NT2/D1 (cell line): ENCODE data around the gene TAGLN2.
A peak's percentile ranks its signal among the peaks of the same experiment; 100 is the strongest.

ENCODE experiments used
- DNase-seq: peaks from one replicate; pipeline ENCODE4 v3.0.0-alpha.2; 2011; ENCODE audit warnings: low read depth, low spot score
- H3K27me3 ChIP-seq: 2 replicates; pipeline ENCODE4 v1.6.0; 2011; ENCODE audit warnings: mild to moderate bottlenecking; ENCODE audit not compliant: insufficient read length, insufficient read depth
- H3K36me3 ChIP-seq: 2 replicates; pipeline ENCODE4 v1.6.1; 2011; ENCODE audit warnings: mild to moderate bottlenecking, low read length, mixed read lengths; ENCODE audit not compliant: insufficient read depth, insufficient read length
- H3K4me1 ChIP-seq: 2 replicates; pipeline ENCODE4 v1.5.1; 2011; ENCODE audit not compliant: insufficient read depth, insufficient read length
- H3K4me3 ChIP-seq: 2 replicates; pipeline ENCODE4 v1.5.1; 2011; ENCODE audit warnings: low read depth; ENCODE audit not compliant: insufficient read length
- H3K9ac ChIP-seq: 2 replicates; pipeline ENCODE4 v1.6.0; 2011; ENCODE audit warnings: low read depth; ENCODE audit not compliant: insufficient read length
- H3K9me3 ChIP-seq: 2 replicates; pipeline ENCODE4 v1.5.1; 2011; ENCODE audit warnings: mild to moderate bottlenecking, low read length; ENCODE audit not compliant: insufficient read depth
- SUZ12 ChIP-seq: IDR thresholded peaks from 2 replicates; pipeline ENCODE4 v1.6.1; 2011; ENCODE audit not compliant: insufficient read length, insufficient read depth; ENCODE audit errors: extremely low read depth
- YY1 ChIP-seq: IDR thresholded peaks from 2 replicates; pipeline ENCODE4 v1.6.1; 2011; ENCODE audit not compliant: insufficient read length, insufficient read depth
- ZNF274 ChIP-seq: IDR thresholded peaks from 2 replicates; pipeline ENCODE4 v1.6.1; 2011; ENCODE audit warnings: mild to moderate bottlenecking, low read depth, low read length

The TAGLN2 gene

GRCh38 chr1:159924025-159924790 is 1.1 kb downstream of the TAGLN2 start:
- no peak for DNase-seq
- peak overlapping the region; percentile 97 for H3K4me3 ChIP-seq
- TF ChIP-seq ZNF274 (no peak), YY1 (no peak), SUZ12 (no peak)
- H3K36me3 ChIP-seq = peaks cover 84% of the 10 kb centered on the region
- peaks cover 33% of the 10 kb centered on the region for H3K4me1 ChIP-seq
- H3K27me3 ChIP-seq = no peaks in the 10 kb centered on the region
- no peaks in the 10 kb centered on the region for H3K9me3 ChIP-seq
- peak overlapping the region; percentile 99 for H3K9ac ChIP-seq

- TF ChIP-seq YY1 (no peak), ZNF274 (no peak), SUZ12 (no peak)
- no peaks in the 10 kb centered on the region for H3K27me3 ChIP-seq
- peaks cover 86% of the 10 kb centered on the region for H3K36me3 ChIP-seq
- H3K4me1 ChIP-seq = peaks cover 37% of the 10 kb centered on the region
- peak; percentile 91 for DNase-seq
- peak overlapping the region; percentile 99 for H3K9ac ChIP-seq
- H3K4me3 ChIP-seq = peak overlapping the region; percentile 97
- no peaks in the 10 kb centered on the region for H3K9me3 ChIP-seq
Measured at GRCh38 chr1:159923203-159924024, 1.9 kb downstream of the TAGLN2 start.

- no peaks in the 10 kb centered on the region for H3K27me3 ChIP-seq
- peaks cover 86% of the 10 kb centered on the region for H3K36me3 ChIP-seq
- DNase-seq = no peak
- peaks cover 41% of the 10 kb centered on the region for H3K4me1 ChIP-seq
- no peaks in the 10 kb centered on the region for H3K9me3 ChIP-seq
- peak overlapping the region; percentile 99 for H3K9ac ChIP-seq
- TF ChIP-seq ZNF274 (no peak), SUZ12 (no peak), YY1 (no peak)
- H3K4me3 ChIP-seq = peak overlapping the region; percentile 97
Measured at GRCh38 chr1:159922511-159923202, 2.6 kb downstream of the TAGLN2 start.

- TF ChIP-seq SUZ12 = no peak
- no peak for TF ChIP-seq ZNF274
- TF ChIP-seq YY1 = no peak
- no peak for DNase-seq
- peaks cover 83% of the 10 kb centered on the region for H3K36me3 ChIP-seq
- H3K9ac ChIP-seq = peak overlapping the region; percentile 99
- H3K4me1 ChIP-seq = peaks cover 46% of the 10 kb centered on the region
- H3K4me3 ChIP-seq = no peak overlapping the region
- H3K9me3 ChIP-seq = no peaks in the 10 kb centered on the region
- H3K27me3 ChIP-seq = no peaks in the 10 kb centered on the region
Measured at GRCh38 chr1:159921700-159922504, 3.4 kb downstream of the TAGLN2 start.

- no peak for TF ChIP-seq SUZ12
- TF ChIP-seq YY1 = no peak
- no peak for TF ChIP-seq ZNF274
- peaks cover 76% of the 10 kb centered on the region for H3K36me3 ChIP-seq
- no peaks in the 10 kb centered on the region for H3K27me3 ChIP-seq
- no peaks in the 10 kb centered on the region for H3K9me3 ChIP-seq
- H3K9ac ChIP-seq = no peak overlapping the region
- DNase-seq = no peak
- peaks cover 46% of the 10 kb centered on the region for H3K4me1 ChIP-seq
- H3K4me3 ChIP-seq = no peak overlapping the region
Measured at GRCh38 chr1:159921251-159921650, 4.1 kb downstream of the TAGLN2 start.

- Histone ChIP-seq H3K4me1 (peaks cover 43% of the 10 kb centered on the region), H3K27me3 (no peaks in the 10 kb centered on the region), H3K4me3 (no peak overlapping the region), H3K9me3 (no peaks in the 10 kb centered on the region), H3K36me3 (peaks cover 76% of the 10 kb centered on the region), H3K9ac (no peak overlapping the region)
- TF ChIP-seq ZNF274 (no peak), SUZ12 (no peak), YY1 (no peak)
- no peak for DNase-seq
Measured at GRCh38 chr1:159920651-159921050, 4.7 kb downstream of the TAGLN2 start.
